ENCODE measurements around the gene POU2F1.

DNA sequence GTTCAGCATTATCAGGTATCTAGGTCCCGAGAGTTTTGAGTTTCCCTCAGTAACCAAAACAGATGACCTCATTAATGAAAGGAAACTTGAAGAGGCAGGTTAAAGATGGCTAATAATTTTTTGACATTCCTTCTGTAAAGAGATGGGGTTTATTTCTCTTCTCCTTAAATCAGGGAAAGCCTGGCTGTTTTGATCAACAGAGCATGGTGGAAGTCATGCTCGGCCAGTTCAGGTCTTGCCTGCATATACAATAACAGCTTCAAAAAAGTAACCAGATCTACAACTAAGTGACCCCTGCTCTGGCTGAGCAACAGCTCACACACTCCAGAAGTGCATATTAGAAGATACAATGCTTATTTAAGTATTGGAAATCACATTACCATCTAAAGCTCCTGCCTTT is 36.6 kb upstream of the POU2F1 start:
- TF ChIP-seq, protein P1, sequence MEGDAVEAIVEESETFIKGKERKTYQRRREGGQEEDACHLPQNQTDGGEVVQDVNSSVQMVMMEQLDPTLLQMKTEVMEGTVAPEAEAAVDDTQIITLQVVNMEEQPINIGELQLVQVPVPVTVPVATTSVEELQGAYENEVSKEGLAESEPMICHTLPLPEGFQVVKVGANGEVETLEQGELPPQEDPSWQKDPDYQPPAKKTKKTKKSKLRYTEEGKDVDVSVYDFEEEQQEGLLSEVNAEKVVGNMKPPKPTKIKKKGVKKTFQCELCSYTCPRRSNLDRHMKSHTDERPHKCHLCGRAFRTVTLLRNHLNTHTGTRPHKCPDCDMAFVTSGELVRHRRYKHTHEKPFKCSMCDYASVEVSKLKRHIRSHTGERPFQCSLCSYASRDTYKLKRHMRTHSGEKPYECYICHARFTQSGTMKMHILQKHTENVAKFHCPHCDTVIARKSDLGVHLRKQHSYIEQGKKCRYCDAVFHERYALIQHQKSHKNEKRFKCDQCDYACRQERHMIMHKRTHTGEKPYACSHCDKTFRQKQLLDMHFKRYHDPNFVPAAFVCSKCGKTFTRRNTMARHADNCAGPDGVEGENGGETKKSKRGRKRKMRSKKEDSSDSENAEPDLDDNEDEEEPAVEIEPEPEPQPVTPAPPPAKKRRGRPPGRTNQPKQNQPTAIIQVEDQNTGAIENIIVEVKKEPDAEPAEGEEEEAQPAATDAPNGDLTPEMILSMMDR (IDR thresholded peaks at IDR 0.05), result no peak
- no peak for TF ChIP-seq POLR2A (IDR thresholded peaks at IDR 0.05)

Data from Peyer's patch (tissue), 4 donors.